GF-D8 (cell line): ENCODE data around the gene ALG14.
"Not testable (repeated sequence)": the region's sequence is repeated elsewhere in the genome, so short reads cannot be mapped to it uniquely, and the experiment has no call there.

Source experiments
- DNase-seq: peaks from one replicate; lab custom pipeline; 2025; lab: John Stamatoyannopoulos, UW

ALG14 gene

DNA sequence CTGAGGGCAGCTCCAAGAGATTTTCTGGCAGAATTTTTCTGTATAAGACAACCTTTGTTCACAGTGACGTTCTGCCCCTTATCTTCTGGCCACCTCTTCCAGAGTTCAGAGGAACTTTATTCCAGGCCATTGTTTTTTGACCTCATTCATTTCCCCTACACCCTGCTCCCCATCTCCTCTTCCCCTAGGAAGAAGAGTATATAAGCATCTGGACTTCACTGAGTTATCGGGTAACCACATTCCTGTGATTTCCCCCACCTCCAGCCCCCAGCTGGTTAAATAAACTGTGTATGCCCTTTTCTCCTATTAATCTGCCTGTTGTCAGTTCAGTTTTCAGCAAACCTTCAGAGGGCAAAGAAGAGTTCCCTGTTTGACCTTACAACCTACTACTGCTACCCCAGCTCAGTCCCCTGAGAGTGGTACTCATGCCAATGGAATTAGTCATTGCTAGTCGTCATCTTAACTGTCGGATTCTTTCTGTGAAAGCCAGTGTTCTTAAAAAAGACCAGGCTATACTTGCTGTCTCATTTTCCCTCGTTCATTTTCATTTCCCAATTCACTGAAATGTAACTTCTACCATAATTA is 14.3 kb upstream of the ALG14 start:
- DNase-seq: no peak

- no peak for DNase-seq
These were observed 12.6 kb upstream of the ALG14 start for GRCh38 chr1:95085376-95085775.

- DNase-seq: no peak
These were observed 11.8 kb upstream of the ALG14 start for GRCh38 chr1:95084317-95085176.

DNA sequence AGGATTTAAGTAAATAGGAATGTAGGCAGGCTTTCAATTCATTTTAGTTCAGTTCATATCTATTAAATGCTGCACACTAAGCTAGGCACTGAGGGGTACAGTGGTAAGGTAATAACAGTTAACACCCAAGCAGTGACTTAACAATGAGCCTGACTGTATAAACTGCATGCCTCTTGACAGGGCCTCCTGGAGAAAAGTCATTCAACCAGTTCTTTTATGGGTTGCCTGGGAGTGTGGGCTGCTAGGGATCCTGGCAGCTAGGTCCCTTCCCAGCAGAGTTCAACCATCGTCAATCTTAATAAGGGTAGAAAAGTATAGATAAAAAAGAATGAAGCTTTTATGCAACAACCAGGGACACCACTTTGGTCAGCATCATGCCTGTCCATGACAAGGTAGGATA is 8.1 kb upstream of the ALG14 start:
- DNase-seq: no peak

DNA sequence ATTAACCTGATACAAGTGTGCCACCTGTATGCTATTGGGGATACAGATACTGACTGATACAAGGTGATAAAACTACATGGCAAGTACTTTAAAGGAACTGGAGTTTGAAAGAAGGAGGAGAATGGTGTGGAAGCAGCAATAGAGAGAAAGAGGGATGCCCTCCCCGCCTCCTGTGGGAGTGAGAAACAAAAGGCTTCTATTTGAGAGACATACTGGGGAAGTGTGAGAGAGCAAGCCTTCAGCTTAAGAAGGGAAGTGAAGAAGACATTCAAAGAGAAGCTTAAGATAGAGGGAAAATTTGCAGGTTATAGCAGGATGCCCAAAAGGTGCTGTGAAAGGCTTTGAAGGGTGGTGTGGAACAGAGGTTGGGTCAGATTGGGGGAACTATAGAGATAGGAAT is 7.7 kb upstream of the ALG14 start:
- no peak for DNase-seq

DNA sequence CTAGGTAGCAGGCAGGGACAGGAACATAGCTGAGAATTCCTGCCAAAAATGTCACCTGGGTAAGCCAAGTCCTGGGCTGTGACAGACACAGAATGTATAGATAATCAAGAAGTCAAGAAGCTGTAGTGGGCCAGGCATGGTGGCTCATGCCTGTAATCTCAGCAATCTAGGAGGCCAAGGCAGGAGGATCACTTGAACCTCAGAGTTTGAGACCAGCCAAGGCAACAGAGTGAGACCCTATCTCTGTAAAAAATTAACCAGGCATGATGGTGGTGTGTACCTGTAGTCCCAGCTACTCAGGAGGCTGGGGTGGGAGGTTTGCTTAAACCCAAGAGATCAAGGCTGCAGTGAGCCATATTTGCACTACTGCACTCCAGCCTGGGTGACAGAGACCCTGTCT is 3.3 kb upstream of the ALG14 start:
- DNase-seq: no peak

DNA sequence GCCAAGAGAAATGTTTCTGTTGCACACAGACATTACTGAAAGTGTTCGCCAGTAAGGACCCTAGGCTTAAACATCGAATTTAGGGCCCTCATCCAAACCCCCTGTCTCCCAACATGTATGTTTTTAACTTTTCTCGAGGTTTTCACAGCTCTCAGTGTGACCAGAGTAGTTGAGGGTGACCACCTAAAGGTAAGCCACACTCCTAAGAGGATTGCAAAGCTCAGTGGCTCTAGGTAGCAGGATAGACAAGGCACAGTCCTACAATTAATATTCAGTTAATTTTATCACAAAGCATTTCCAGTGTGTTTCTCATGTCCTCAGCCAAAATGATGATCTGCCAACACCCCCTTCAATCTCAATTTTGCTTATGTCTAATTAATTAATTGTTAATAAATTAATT is 695 bp upstream of the ALG14 start:
- DNase-seq: no peak

DNA sequence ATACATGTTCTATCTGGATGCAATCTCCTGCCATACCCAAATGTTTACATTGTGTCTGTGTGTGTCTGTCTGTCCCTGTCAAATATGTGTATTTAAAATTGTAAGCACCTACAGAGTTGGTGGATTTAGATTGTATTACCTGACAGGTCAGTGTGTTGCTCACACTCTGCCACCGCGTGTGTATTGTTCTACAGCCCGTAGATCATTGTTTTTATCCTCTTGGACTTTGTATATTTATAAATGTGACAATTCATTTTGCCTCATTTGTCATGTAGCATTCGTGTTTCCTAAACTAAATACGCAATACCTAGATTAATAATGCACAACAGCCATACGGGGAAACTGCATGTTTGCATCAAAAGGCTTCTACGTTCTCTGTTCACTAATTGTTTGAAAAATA is 634 bp downstream of the ALG14 start:
- no peak for DNase-seq

GRCh38 chr1:95071539-95071938 is 1.2 kb downstream of the ALG14 start:
- no peak for DNase-seq

GRCh38 chr1:95069710-95070093 is 3.0 kb downstream of the ALG14 start:
- no peak for DNase-seq

DNA sequence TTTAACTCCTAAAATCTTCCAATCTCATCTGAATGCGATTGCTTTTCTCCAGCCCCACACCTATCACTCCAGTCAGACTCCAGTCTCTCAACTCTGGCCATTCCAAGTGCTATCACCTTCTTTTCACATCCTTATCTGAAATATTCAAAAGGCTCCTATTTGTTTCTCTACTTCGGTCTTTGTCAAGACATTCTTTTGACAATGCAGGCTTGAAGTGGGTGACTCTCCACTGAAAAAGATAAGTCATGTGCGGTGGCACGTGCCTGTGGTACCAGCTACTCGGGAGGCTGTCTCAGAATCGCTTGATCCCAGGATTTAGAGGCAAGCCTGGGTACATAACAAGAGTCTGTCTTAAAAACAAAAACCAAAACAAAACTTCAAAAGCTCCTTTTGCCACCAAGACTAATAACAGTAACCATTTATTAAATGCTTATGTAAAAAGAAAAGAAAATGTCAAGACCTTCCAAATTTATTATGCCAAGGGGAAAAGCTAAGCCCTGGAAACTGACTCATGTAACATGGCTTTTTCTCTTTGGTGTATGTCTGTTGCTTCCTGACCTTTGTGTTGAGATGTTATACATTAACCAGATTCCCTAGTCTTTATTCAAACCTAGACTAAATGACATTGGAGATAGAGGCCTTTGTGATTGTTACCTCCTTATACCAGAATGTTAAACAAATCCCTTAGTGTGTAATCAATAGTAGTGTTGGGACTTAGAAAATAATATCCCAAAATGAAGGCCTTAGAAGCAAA is 3.6 kb downstream of the ALG14 start:
- no peak for DNase-seq

GRCh38 chr1:95067568-95067967 is 5.2 kb downstream of the ALG14 start:
- no peak for DNase-seq

GRCh38 chr1:95067062-95067461 is 5.7 kb downstream of the ALG14 start:
- peak; percentile 58 for DNase-seq

DNA sequence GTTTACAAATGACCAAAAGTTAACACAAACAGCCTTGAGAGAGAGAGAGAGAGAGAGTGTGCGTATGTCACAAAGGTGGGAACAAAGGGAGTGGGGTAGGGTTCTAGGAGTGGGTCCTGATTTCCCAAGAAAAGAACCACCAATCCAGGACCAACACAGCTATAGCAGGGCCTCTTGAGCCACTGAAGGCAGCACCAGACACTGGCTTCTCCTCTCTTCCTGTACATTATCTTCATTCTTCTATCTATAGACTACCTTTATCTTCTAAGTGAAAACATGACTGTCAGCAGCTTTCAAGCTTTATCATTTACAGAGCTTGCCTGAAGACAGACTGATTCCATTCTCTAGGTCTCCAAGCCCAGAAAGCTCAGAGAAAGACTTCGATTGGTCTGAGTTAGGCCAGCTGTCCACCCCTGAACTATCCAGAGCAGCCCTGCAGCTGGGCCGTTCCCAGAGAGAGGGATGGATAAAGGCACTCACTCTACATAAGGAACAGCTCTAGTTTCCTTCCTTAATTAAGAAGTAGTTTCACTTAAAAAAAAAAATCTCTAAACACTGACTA is 11.2 kb downstream of the ALG14 start:
- DNase-seq: no peak

- DNase-seq: no peak
These were observed 13.8 kb downstream of the ALG14 start for GRCh38 chr1:95058974-95059373.

DNA sequence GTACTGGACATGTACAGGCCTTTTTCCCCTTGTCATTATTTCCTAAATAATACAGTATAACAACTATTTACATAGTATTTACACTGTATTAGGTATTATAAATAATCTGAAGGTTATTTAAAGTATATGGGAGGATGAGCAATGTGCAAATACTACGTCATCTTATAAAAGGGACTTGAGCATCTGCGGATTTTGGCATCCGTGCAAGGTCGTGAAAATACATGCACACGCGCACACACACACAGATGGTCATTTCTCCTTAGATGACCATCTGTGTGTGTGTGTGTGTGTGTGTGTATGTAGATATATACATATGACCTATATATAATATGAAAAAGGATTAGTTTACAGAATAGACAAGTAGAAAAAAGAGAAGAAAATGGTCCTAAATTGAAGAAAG is 15.4 kb downstream of the ALG14 start:
- no peak for DNase-seq

GRCh38 chr1:95049935-95050334 is 22.8 kb downstream of the ALG14 start:
- no peak for DNase-seq

GRCh38 chr1:95048317-95048716 is 24.4 kb downstream of the ALG14 start:
- DNase-seq: no peak

DNA sequence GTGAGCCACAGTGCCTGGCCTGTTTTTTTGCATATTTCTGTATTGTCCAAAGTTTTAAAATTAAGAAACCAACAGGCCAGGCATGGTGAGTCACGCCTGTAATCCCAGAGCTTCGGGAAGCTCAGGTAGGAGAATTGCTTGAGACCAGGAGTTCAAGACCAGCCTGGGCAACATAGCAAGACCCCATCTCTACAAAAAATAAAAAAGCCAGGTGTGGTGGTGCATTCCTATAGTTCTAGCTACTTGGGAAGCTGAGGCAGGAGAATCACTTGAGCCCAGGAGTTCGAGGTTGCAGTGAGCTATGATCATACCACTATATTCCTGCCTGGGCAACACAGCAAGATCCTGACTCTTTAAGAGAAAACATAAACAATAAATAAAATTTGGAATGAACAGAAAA is 25.1 kb downstream of the ALG14 start:
- not testable (repeated sequence) for DNase-seq

DNA sequence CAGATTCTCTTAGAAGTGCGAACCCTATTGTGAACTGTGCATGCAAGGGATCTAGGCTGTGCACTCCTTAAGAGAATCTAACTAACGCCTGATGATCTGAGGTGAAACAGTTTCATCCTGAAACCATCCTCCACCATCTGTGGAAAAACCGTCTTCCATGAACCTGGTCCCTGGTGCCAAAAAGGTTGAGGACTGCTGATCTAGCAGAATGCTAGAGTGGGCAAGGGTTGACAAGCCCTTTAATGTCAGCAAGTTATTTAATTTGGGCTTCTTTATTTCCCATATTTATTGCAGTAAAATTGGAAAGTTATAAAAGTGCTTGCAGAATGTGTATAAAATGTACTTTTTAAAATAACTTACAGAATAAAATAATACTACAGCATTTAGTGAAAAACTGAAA is 26.4 kb downstream of the ALG14 start:
- no peak for DNase-seq

GRCh38 chr1:95043141-95043980 is 29.4 kb downstream of the ALG14 start:
- peak; percentile 15 for DNase-seq

DNA sequence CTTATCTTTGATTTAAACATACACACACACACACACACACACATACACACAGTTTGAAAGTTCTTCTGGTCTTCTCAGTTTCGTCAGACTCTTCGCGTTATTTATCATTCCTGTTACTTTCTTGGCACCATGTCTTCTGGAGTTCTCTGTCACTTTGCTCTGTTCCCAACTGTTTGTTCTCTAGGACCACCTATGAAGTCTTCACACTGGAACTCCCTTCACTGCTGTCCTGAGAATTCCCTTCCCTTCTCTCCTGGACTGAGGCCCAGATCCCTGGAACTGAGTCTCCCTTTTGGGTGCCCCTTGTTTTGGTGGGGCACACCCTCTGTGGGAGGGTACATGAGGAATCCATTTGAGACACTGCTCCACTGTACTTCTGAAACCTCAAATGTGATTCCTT is 30.5 kb downstream of the ALG14 start:
- DNase-seq: no peak
